ENCODE data around the gene TRPV3.
"Not testable (repeated sequence)": the region's sequence is repeated elsewhere in the genome, so short reads cannot be mapped to it uniquely, and the experiment has no call there.

The TRPV3 gene

GRCh38 chr17:3573246-3574100 is 15.9 kb upstream of the TRPV3 start:
- DNase-seq = no peak

- no peak for DNase-seq
Measured at GRCh38 chr17:3572231-3572630, 14.6 kb upstream of the TRPV3 start.

- peak; percentile 62 for DNase-seq
Measured at GRCh38 chr17:3571043-3571900, 13.7 kb upstream of the TRPV3 start.

- no peak for DNase-seq
Measured at GRCh38 chr17:3569534-3570137, 12.0 kb upstream of the TRPV3 start.

- no peak for DNase-seq
Measured at GRCh38 chr17:3566551-3566950, 8.9 kb upstream of the TRPV3 start.

- no peak for DNase-seq
Measured at GRCh38 chr17:3565143-3565542, 7.5 kb upstream of the TRPV3 start.

- not testable (repeated sequence) for DNase-seq
Measured at GRCh38 chr17:3564241-3564640, 6.6 kb upstream of the TRPV3 start.

GRCh38 chr17:3559270-3559645 is 1.6 kb upstream of the TRPV3 start:
- no peak for DNase-seq

- no peak for DNase-seq
Measured at GRCh38 chr17:3558603-3559269, 1.1 kb upstream of the TRPV3 start.

- DNase-seq = no peak
Measured at GRCh38 chr17:3556916-3557767, 470 bp downstream of the TRPV3 start.

- no peak for DNase-seq
Measured at GRCh38 chr17:3556239-3556915, 1.2 kb downstream of the TRPV3 start.

GRCh38 chr17:3555189-3555796 is 2.3 kb downstream of the TRPV3 start:
- DNase-seq = no peak

- no peak for DNase-seq
Measured at GRCh38 chr17:3554440-3554839, 3.2 kb downstream of the TRPV3 start.

- no peak for DNase-seq
Measured at GRCh38 chr17:3553419-3554401, 3.9 kb downstream of the TRPV3 start.

GRCh38 chr17:3552916-3553315 is 4.7 kb downstream of the TRPV3 start:
- no peak for DNase-seq

- DNase-seq = no peak
Measured at GRCh38 chr17:3551189-3551588, 6.4 kb downstream of the TRPV3 start.

- DNase-seq = no peak
Measured at GRCh38 chr17:3549610-3550162, 7.9 kb downstream of the TRPV3 start.

- no peak for DNase-seq
Measured at GRCh38 chr17:3547628-3548027, 10.0 kb downstream of the TRPV3 start.

GRCh38 chr17:3546997-3547396 is 10.6 kb downstream of the TRPV3 start:
- no peak for DNase-seq

Measured in DMS79 treated with DMSO at 0.1 percent for 48 hours (cell line).